HG02763 (cell line): ENCODE data around the gene NFXL1.
"Not testable (repeated sequence)": the region's sequence is repeated elsewhere in the genome, so short reads cannot be mapped to it uniquely, and the experiment has no call there.

Source experiments
- ATAC-seq: cut with Tn5 transposase; IDR thresholded peaks from one replicate; pipeline ENCODE4 v1.9.1; 2021; ENCODE audit warnings: mild to moderate bottlenecking, moderate library complexity; ENCODE audit not compliant: unreplicated experiment

The NFXL1 gene

GRCh38 chr4:47914220-47914925, at the start of gene NFXL1:
Gene NFXL1 (minus strand): TSS chr4:47914583. CDS start chr4:47914203, 380 bp downstream.
- ATAC-seq: peak; percentile 96

GRCh38 chr4:47954677-47955076, 40.3 kb upstream of the NFXL1 start:
- no peak for ATAC-seq

DNA sequence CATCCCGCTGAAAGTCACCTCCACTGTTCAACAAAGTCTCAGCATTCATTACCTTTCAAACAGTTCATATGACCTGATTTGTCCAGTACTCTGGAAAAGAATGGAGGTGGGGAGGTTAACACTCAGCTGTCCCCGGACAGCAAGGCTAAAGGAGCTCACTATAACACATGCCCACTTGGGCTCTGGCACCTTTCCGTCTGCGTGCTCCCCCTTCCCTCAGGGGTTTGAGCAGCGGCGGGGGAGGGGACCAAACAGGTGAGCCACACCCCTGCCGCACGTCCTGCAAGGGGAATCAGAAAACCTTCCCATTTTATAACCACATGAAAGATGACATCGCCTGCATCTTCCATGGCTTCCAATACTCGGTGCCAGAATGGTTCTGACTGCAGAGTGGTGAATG, 39.9 kb upstream of the NFXL1 start:
- no peak for ATAC-seq

DNA sequence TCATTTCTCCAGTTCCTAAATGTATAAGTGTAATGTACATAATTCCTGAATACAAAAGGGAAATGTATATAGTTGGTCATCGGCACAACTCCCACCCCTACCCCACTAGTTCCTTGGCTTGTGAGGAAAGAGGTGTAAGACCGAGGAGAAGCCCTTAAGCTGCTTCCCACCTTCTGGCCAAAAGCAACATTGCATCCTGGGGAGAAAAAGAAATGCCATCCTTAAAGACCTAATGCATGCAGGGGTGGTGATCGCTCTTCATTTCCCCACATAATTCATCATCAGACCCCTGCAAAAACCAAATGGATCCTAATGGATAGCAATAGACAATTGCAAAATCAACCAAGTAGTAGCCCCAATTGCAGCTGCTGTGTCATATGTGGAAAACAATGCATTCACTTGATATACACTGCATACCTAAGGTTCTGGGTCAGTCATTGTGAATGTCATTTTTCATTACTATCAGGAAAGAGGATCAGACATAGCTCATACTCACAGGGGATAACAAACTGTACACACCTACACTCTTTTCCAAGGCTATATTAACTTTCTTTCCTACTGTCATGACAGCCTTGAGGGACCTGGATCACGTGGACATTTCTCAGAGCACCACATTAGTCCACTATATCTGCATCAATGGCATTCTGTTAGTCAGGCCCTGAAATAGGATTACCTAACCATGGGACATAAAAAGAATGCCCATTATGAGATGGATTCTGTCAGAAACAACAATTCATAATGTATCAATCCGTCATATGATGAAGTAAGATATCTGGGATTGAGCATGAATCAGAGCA, 31.7 kb upstream of the NFXL1 start:
- no peak for ATAC-seq

GRCh38 chr4:47942081-47942819, 27.9 kb upstream of the NFXL1 start:
- no peak for ATAC-seq

DNA sequence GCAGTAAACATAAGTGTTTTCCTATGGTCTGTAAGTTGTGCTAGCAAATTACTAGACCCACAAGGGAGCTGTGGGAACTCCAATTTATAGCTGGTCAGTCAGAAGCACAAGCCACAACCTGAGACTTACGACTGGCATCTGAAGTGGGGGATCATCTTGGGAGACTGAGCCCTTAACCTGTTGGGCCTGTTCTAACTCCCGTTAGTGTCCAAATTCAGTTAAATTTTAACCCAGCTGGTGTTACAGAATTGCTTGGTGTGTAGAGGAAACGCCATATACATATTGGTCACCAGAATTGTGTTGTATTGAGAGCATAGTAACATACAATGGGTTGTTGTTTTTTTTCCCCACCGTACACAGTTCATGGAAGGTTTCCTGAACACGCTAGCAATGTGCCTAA, 25.1 kb upstream of the NFXL1 start:
- ATAC-seq: no peak

DNA sequence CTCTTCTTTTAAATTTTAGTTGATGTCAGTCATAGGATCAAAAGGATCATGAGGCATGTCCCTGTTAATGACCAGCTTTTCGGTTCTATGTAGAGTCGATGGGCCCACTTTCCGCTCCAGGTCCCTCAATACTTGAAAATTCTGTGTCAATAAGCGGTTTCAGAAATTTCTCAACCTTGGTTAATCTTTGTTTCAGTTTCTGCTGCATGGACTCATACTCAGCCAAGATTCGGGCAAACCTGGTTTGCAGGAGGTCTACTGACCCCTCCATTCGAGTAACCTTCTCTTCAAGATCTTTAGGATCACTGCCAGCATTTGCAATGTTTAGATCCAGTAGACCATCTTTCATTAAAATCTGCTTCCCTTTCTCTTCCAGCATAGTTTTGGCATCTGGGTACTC, 22.0 kb upstream of the NFXL1 start:
- no peak for ATAC-seq

DNA sequence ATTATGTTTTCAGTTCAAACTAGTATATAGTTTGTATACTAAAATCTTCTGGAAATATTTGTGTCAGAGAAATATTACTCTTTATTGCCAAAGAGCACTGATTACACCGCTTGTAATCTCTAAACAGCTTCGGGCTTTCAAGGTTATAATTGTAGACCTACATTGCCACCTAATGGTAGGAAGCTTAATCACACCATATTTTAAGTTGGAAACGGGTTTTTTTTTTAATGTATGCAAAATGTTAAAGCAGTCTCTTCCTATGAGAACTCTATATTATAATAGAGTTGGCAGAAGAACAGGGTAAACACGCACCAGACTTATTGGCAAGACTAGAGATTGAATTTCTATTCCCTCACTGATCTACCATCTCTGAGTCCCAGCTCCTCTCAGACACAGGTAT, 19.5 kb upstream of the NFXL1 start:
- no peak for ATAC-seq

- ATAC-seq: no peak
Measured at GRCh38 chr4:47930971-47931804, 16.8 kb upstream of the NFXL1 start.

DNA sequence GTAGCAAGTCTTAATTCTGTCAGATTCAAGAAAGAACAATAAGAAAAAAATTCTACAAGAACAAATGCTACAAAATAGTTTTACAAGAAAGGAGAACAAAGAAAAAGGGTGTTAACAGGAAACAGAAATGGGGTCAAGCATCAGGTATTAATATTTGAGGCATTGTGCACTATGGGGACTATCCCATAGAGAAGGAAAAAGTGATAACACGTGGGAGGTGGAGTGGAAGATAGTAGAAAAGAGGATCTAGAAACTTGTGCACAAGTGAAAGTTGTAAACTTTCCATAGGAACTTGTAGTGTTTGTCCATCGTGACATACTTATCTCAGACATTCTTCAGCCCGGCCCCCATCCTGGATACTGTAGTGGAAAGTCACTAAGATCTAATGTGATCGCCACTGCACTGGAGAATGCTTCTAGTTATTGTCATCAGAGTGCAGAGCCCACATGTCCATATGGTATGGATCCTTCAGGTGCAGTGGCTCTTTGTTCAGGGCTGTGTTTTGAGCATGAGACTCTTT, 15.4 kb upstream of the NFXL1 start:
- no peak for ATAC-seq

DNA sequence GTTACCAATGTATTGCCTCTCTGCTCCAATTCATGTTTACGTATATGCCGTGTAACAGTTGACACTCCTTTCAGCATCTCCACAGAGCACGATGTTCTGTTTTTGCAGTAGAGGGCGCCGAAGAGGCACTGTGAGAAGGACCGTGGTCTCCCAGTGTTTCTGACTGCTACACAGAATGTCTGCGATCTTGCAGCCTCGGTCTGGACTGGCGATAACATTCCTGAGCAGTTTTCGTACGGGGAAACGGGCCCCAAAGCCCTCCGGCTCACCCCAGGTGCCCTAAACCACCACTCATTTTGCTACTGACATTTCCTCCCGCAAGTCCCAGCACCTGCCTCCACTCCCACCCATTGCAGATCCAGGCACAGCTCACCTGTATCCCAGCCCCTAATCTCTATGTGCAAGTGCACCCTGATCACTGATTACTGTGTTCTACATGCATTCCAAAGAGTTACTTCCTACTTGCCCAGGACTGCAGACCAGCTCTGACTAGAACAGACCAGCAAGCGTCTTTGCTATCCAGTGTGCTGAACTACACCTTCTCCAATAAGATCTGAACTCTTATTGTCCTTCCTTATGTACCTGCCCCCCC, 12.4 kb upstream of the NFXL1 start:
- peak; percentile 95 for ATAC-seq

- not testable (repeated sequence) for ATAC-seq
Measured at GRCh38 chr4:47923261-47923608, 8.9 kb upstream of the NFXL1 start.

GRCh38 chr4:47922436-47923260, 8.3 kb upstream of the NFXL1 start:
- ATAC-seq: not testable (repeated sequence)

GRCh38 chr4:47917163-47917562, 2.8 kb upstream of the NFXL1 start:
- ATAC-seq: not testable (repeated sequence)

GRCh38 chr4:47915378-47915777, 995 bp upstream of the NFXL1 start:
- no peak for ATAC-seq

DNA sequence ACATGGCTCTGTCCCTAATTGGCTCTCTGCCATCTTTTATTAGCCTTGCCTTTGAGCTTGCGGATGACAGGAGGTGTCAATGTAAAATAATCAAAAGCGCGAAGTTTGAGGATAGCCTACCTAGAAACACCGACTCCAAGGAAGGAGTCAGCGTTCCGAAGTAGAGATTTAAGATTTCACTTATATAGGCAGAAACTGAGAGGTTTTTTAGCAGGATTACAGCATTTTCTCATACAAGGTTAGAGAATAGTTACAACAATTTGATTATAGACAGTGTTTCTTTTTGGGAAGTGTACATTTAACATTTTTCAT, 499 bp upstream of the NFXL1 start:
- ATAC-seq: no peak

DNA sequence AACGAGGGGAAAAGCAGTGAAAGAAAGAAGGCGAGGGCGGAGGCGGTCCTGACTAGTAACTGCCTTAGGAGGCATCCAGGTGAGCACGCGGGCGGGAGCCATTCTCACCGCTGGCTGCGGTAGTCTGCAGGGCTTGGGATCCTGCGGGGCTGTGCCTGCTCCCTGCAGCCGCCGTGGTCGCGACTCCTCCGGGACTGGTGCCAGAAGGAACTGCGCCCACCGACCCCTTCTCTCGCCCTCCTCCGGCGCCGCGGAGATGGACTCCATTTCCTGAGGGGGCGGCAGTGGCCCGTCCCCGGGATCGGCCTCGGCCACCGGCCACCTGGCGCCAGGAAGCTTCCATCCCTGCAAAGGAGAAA, 543 bp downstream of the NFXL1 start:
- peak; percentile 21 for ATAC-seq

GRCh38 chr4:47913330-47913729, 1.1 kb downstream of the NFXL1 start:
- ATAC-seq: no peak

DNA sequence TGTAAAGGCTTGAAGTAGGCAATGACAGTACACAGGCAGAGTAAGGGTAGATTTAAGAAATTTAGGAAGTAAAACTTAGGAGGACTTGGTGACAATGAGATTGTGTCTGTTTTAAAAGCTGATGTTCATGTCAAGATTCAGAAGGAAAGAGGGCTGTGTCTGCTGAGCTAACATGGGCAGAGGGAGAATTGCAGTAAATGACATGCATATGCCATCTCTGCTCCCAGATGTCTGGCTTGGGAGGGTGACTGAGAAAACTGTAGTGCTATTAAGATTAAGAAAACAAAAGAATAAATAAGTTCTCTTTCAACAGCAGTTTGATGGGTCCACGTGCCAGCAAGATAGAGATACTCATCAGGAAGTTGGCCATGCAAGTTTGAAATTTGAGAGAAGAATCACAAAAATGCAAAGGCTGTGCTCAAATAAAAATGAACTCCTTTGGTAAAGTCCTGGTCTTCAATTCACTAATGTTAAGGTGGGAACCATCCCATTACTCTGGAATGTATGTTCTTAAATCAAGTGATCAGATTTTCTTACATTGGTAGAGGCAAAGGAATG, 7.2 kb downstream of the NFXL1 start:
- ATAC-seq: no peak
